Renal cortex interstitium (tissue), 15 donors: ENCODE data around the gene NAT10. TPM values are rescaled to one million over a fixed set of nuclear protein-coding genes. Genes with fewer than 3 reads are reported as not detected.
"Not testable (repeated sequence)": the region's sequence is repeated elsewhere in the genome, so short reads cannot be mapped to it uniquely, and the experiment has no call there.

Source experiments
- DNase-seq, 11 donors: peaks; one replicate each; pipeline ENCODE4 v3.0.0-alpha.2; 2013; ENCODE audit warnings: low read depth in 9 of 11, low spot score in 4 of 11; ENCODE audit errors: extremely low read depth in 1 of 11
- long read RNA-seq, 16 experiments: transcript quantifications; one replicate each; lab custom pipeline, GENCODE V29; 2026
- polyA plus RNA-seq, 3 donors: library from polyadenylated mRNA; unstranded; fragments of 120-200 nt; gene quantifications; one replicate each; pipeline ENCODE4 v1.2.1, GENCODE V29; 2013; ENCODE audit not compliant: insufficient read length in 3 of 3

Gene NAT10
- 10 to 100 TPM; 52.7 to 62.8 (median 56.6) TPM for polyA plus RNA-seq
- long read RNA-seq, donor 1, full-length matches to known transcripts = 3 of 8 reads
- long read RNA-seq, donor 1, partial matches to known transcripts = 5 of 8 reads
- long read RNA-seq, donor 1, other reads (novel, unspliced or antisense) = 0 of 8 reads
- long read RNA-seq, donor 2, full-length matches to known transcripts = 2 of 11 reads
- long read RNA-seq, donor 2, partial matches to known transcripts = 9 of 11 reads
- long read RNA-seq, donor 2, other reads (novel, unspliced or antisense) = 0 of 11 reads
- long read RNA-seq, donor 3, full-length matches to known transcripts = 6 of 18 reads
- long read RNA-seq, donor 3, partial matches to known transcripts = 12 of 18 reads
- long read RNA-seq, donor 3, other reads (novel, unspliced or antisense) = 0 of 18 reads
- long read RNA-seq, donor 4, full-length matches to known transcripts = 1 of 8 reads
- long read RNA-seq, donor 4, partial matches to known transcripts = 7 of 8 reads
- long read RNA-seq, donor 4, other reads (novel, unspliced or antisense) = 0 of 8 reads
- long read RNA-seq, donor 5 = 0 reads
- long read RNA-seq, donor 6, partial matches to known transcripts = 9 of 10 reads
- long read RNA-seq, donor 6, other reads (novel, unspliced or antisense) = 0 of 10 reads
- long read RNA-seq, donor 7, full-length matches to known transcripts = 2 of 13 reads
- long read RNA-seq, donor 7, partial matches to known transcripts = 11 of 13 reads
- long read RNA-seq, donor 7, other reads (novel, unspliced or antisense) = 0 of 13 reads
- long read RNA-seq, donor 8, full-length matches to known transcripts = 4 of 55 reads
- long read RNA-seq, donor 8, partial matches to known transcripts = 51 of 55 reads
- long read RNA-seq, donor 8, other reads (novel, unspliced or antisense) = 0 of 55 reads
- long read RNA-seq, donor 9, full-length matches to known transcripts = 1 of 1 reads
- long read RNA-seq, donor 9, partial matches to known transcripts = 0 of 1 reads
- long read RNA-seq, donor 9, other reads (novel, unspliced or antisense) = 0 of 1 reads
- long read RNA-seq, donor 10, full-length matches to known transcripts = 1 of 35 reads
- long read RNA-seq, donor 10, partial matches to known transcripts = 34 of 35 reads
- long read RNA-seq, donor 10, other reads (novel, unspliced or antisense) = 0 of 35 reads
- long read RNA-seq, donor 11, full-length matches to known transcripts = 2 of 2 reads
- long read RNA-seq, donor 11, partial matches to known transcripts = 0 of 2 reads
- long read RNA-seq, donor 11, other reads (novel, unspliced or antisense) = 0 of 2 reads
- long read RNA-seq, donor 12 = 0 reads
- long read RNA-seq, donor 13 = 0 reads
- long read RNA-seq, donor 14, full-length matches to known transcripts = 3 of 3 reads
- long read RNA-seq, donor 14, partial matches to known transcripts = 0 of 3 reads
- long read RNA-seq, donor 14, other reads (novel, unspliced or antisense) = 0 of 3 reads
- long read RNA-seq, donor 15, full-length matches to known transcripts = 1 of 1 reads
- long read RNA-seq, donor 15, partial matches to known transcripts = 0 of 1 reads
- long read RNA-seq, donor 15, other reads (novel, unspliced or antisense) = 0 of 1 reads
- long read RNA-seq, donor 16, full-length matches to known transcripts = 12 of 85 reads
- long read RNA-seq, donor 16, partial matches to known transcripts = 73 of 85 reads
- long read RNA-seq, donor 16, other reads (novel, unspliced or antisense) = 0 of 85 reads

- peak; percentile 96 to 99 (median 98) for DNase-seq
These were observed at the start of gene NAT10 for GRCh38 chr11:34105079-34105956. TSS of gene NAT10 (plus strand) at chr11:34105629. CDS start at chr11:34108226, 2,597 bp downstream.

DNA sequence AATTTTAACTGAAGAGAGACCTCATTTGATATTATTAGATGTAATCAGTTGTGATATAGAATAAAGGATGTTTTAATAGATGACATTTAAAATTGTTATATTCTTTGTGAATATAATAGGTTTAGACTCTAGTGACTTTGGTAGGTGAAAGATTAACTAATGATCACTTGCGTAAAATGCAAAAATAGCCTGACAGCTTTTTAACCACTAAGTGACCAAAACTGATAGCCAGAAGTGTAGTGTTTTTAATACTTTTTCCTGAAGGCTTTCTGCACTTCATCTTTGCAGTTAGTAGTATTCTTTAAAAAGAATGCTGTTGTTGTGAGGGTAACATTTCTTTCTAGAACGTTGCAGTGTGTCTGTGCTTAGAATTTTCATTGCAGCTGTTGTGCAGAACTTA is 48.8 kb upstream of the NAT10 start:
- no peak for DNase-seq

DNA sequence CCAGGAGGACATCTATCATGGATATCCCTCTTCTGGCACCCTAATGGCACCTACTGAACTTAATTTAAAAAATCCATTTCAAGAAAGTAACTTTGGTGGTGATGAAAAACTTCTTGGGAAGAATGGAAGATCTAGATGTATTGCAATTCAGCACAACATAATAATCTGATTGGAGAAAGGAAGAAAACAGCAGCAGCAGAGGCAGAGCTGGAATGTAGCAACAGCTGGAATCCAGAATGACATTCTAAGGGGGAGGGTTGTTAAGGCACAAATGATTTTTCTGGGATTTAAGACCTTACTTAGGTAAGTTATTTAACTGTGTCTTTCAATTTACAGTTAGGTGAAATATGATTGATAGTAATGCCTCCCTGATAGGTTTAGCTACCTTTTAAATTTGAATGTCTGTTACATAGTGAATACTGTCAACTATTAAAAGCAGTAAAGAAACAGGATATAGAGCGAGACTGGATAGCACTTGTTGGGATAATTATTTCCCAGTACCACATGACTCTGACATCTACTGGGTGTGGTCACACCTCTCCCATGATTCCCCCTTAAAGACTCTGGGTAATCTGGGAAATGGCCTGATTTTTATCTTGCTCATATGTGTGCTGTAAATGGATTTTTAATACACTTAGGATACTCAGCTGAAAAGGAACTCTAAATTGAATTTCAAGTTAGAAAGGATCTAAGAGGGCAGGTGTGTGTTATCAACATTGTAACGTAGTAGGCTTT is 42.2 kb upstream of the NAT10 start:
- DNase-seq = no peak

- no peak for DNase-seq
These were observed 41.1 kb upstream of the NAT10 start for GRCh38 chr11:34064291-34064690.

DNA sequence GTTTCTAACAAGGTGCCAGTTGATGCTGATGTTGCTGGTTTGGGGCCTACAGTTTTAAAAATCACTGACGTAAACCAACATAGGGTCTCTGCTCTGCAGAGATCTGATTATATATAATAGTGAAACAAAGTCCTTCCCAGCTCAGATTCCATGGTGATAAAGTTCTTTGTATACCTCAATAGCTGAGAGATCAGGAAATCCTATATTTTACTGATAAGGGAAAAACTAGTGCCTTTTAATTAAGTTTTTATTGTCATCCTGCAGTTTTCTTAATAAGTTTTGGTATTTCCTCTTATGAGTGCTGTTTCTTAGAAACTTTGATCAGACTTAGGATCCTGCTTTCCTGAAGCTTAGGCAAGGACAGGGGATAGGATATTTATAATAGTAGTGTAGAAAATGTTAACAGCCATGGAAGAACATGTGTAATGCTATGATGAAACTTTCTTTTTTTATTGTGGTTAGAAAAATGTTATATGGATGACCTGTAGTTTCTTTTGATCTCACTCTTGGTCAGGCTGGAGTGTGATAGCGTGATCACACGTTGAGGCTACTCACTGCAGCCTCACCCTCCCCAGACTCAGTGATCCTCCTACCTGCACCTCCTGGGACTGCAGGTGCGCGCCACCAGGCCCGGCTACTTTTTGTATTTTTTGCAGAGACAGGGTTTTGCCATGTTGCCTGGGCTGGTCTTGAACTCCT is 39.8 kb upstream of the NAT10 start:
- no peak for DNase-seq

GRCh38 chr11:34066766-34067165 is 38.7 kb upstream of the NAT10 start:
- DNase-seq = not testable (repeated sequence)

DNA sequence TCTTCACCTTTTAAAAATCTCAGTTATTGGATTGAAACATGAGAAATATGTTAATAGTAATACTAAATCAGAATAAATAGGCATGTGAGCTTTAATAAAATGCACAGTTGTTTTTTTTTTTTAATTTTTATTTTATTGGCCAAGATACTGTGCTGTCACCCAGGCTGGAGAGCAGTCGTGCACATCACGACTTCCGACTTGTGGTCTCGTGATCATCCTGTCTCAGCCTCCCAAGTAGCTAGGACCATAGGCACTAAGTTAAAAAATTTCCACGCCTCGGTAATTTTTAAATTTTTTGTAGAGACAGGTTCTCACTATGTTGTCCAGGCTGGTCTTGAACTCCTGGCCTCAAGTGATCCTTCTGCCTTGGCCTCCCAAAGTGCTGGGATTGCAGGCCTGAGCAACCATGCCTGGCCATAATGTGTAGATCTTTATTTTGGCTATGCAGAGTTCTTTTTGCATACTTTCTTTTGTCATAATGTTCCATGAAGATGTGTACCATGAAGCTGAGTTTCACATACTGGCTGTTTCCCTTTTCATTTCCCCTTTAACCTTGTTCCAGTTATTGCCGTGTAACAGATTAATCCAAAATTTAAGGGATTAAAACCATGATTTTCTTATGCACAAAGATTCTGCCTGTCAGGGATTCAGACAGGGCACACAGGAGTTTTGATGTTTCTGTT is 37.9 kb upstream of the NAT10 start:
- no peak for DNase-seq

GRCh38 chr11:34068111-34068510 is 37.3 kb upstream of the NAT10 start:
- DNase-seq = no peak

DNA sequence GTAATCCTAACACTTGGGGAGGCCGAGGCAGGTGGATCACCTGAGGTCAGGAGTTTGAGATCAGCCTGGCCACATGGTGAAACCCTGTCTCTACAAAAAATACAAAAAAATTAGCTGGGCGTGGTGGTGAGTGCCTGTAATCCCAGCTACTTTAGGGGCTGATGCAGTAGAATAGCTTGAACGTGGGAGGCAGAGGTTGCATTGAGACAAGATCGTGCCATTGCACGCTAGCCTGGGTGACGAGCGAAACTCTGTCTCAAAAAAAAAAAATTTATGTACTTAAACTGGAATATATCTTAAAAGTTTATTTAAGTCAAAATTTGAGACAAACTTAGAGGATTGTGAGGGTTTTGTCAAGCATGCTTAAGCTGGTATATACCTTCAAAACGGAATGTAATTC is 34.1 kb upstream of the NAT10 start:
- not testable (repeated sequence) for DNase-seq

GRCh38 chr11:34072041-34072440 is 33.4 kb upstream of the NAT10 start:
- no peak for DNase-seq

DNA sequence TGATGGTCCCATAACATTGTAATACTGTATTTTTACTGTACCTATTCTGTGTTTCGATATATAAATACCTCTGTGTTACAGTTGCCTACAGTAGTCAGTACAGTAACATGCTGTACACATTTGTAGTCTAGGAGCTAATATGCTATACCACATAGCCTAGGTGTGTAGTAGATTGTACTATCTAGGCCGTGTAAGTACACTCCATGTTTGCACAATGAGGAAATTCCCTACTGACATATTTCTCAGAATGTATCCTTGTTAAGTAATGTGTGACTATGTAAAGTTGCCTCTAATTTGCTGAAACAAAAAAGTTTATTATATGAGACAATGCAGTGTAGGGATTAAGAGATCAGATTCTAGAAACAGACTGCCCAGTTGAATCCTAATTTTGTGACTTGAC is 32.6 kb upstream of the NAT10 start:
- DNase-seq = no peak

DNA sequence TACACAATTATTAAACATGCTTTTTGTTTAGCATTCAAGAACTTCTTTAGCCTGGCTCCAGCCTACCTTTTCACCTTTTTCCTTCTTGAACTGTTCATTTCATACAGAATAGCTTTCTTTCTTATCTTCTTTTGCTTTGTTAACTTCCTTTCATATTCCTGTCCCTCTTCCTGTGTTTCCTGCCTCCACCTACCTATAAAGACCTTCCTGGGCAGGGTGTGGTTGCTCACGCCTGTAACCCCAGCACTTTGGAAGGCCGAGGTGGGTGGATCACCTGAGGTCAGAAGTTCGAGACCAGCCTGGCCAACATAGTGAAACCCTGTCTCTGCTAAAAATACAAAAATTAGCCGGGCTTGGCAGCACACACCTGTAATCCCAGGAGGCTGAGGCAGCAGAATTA is 31.0 kb upstream of the NAT10 start:
- DNase-seq = no peak

GRCh38 chr11:34075178-34075820 is 30.1 kb upstream of the NAT10 start:
- DNase-seq = no peak

- DNase-seq = no peak
These were observed 24.8 kb upstream of the NAT10 start for GRCh38 chr11:34080609-34081008.

DNA sequence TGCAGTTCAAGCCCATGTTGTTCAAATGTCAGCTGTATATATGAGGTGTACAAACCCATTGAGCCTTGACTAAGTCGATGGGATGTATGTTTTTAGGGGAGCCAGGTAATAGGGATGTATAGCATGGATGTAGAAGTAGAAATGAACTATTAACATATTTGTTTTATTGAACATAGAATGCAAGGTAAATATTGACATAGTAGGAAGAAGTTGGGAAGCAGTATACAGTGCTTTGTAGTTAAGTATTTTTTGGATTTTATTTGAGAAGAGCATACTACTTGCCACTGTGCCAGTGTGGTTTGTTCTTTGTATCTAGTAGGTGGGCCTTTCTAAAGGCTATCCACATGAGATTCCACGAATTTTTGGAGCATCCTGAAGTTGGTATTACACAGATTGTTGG is 20.8 kb upstream of the NAT10 start:
- DNase-seq = no peak
